ENCODE measurements around the gene DDX54.

DDX54 gene

GRCh38 chr12:113164014-113164413 is 21.3 kb downstream of the DDX54 start:
- Histone ChIP-seq H2AK5ac (ENCODE audit: low read depth, low read length) (no peak overlapping the region), H3K4me2 (ENCODE audit: insufficient read depth, low read length, poor library complexity, severe bottlenecking) (no peak overlapping the region), H3K4me1 (ENCODE audit: control insufficient read depth in 2 of 2, insufficient read depth in 1 of 2, low read depth in 1 of 2, low read length in 2 of 2) (peaks cover 5 to 21% of the 10 kb centered on the region in 2 donors), H4K8ac (ENCODE audit: low read depth, low read length) (no peak overlapping the region), H2BK15ac (ENCODE audit: low read length) (no peak overlapping the region), H3K4ac (ENCODE audit: low read length) (no peak overlapping the region), H2AFZ (ENCODE audit: low read length) (no peak overlapping the region), H2BK12ac (ENCODE audit: low read length) (no peak overlapping the region), H3K36me3 (replicated peaks in 1 of 2; ENCODE audit: control insufficient read depth in 2 of 2, insufficient read depth in 2 of 2, low read length in 2 of 2) (peaks cover 39 to 92% of the 10 kb centered on the region in 2 donors), H3K23ac (ENCODE audit: low read depth, low read length, poor library complexity) (peak overlapping the region; percentile 87), H4K91ac (ENCODE audit: low read depth, low read length, poor library complexity) (no peak overlapping the region), H3K4me3 (ENCODE audit: low read length in 2 of 2) (no peak overlapping the region), H3K18ac (ENCODE audit: low read length) (peak overlapping the region; percentile 75), H3K14ac (ENCODE audit: low read length) (no peak overlapping the region), H3K27ac (replicated peaks; ENCODE audit: low read length) (no peak overlapping the region), H3K79me1 (ENCODE audit: low read depth, low read length) (peaks cover 6% of the 10 kb centered on the region), H3K9me3 (replicated peaks in 1 of 2; ENCODE audit: control insufficient read depth in 2 of 2, insufficient read depth in 1 of 2, low read depth in 1 of 2, low read length in 2 of 2) (no peaks in the 10 kb centered on the region), H3K27me3 (ENCODE audit: control insufficient read depth in 3 of 3, insufficient read depth in 3 of 3, low read depth in 1 of 3, low read length in 3 of 3) (no peaks in the 10 kb centered on the region), H3K9ac (ENCODE audit: low read depth, low read length, poor library complexity) (no peak overlapping the region), H2BK120ac (ENCODE audit: low read depth, low read length) (no peak overlapping the region), H2BK5ac (ENCODE audit: low read length) (no peak overlapping the region)
- WGBS, 2 donors (ENCODE audit: extremely low coverage in 2 of 2, insufficient read length in 2 of 2, insufficient replicate concordance in 1 of 2): no CpG with 5 or more reads among the region's 13 CpGs
- DNase-seq (ENCODE audit: low spot score): no peak

GRCh38 chr12:113163030-113163360 is 22.3 kb downstream of the DDX54 start:
- WGBS, 2 donors (ENCODE audit: extremely low coverage in 2 of 2, insufficient read length in 2 of 2, insufficient replicate concordance in 1 of 2): no CpG with 5 or more reads among the region's 12 CpGs
- Histone ChIP-seq H3K36me3 (replicated peaks in 1 of 2; ENCODE audit: control insufficient read depth in 2 of 2, insufficient read depth in 2 of 2, low read length in 2 of 2) (peaks cover 44 to 92% of the 10 kb centered on the region in 2 donors), H3K79me1 (ENCODE audit: low read depth, low read length) (peaks cover 6% of the 10 kb centered on the region), H3K14ac (ENCODE audit: low read length) (no peak overlapping the region), H3K4me1 (ENCODE audit: control insufficient read depth in 2 of 2, insufficient read depth in 1 of 2, low read depth in 1 of 2, low read length in 2 of 2) (peaks cover 5 to 21% of the 10 kb centered on the region in 2 donors), H3K4me3 (ENCODE audit: low read length in 2 of 2) (no peak overlapping the region), H2BK120ac (ENCODE audit: low read depth, low read length) (peak overlapping the region; percentile 24), H3K4me2 (ENCODE audit: insufficient read depth, low read length, poor library complexity, severe bottlenecking) (no peak overlapping the region), H3K23ac (ENCODE audit: low read depth, low read length, poor library complexity) (peak overlapping the region; percentile 81), H4K91ac (ENCODE audit: low read depth, low read length, poor library complexity) (no peak overlapping the region), H2BK12ac (ENCODE audit: low read length) (no peak overlapping the region), H2AK5ac (ENCODE audit: low read depth, low read length) (peak overlapping the region; percentile 2), H3K4ac (ENCODE audit: low read length) (no peak overlapping the region), H3K27ac (replicated peaks; ENCODE audit: low read length) (no peak overlapping the region), H2AFZ (ENCODE audit: low read length) (no peak overlapping the region), H4K8ac (ENCODE audit: low read depth, low read length) (no peak overlapping the region), H3K27me3 (ENCODE audit: control insufficient read depth in 3 of 3, insufficient read depth in 3 of 3, low read depth in 1 of 3, low read length in 3 of 3) (no peaks in the 10 kb centered on the region), H3K9me3 (replicated peaks in 1 of 2; ENCODE audit: control insufficient read depth in 2 of 2, insufficient read depth in 1 of 2, low read depth in 1 of 2, low read length in 2 of 2) (no peaks in the 10 kb centered on the region), H3K18ac (ENCODE audit: low read length) (no peak overlapping the region), H3K9ac (ENCODE audit: low read depth, low read length, poor library complexity) (no peak overlapping the region), H2BK5ac (ENCODE audit: low read length) (peak overlapping the region; percentile 78), H2BK15ac (ENCODE audit: low read length) (peak overlapping the region; percentile 81)
- no peak for DNase-seq (ENCODE audit: low spot score)

GRCh38 chr12:113162102-113163029 is 22.9 kb downstream of the DDX54 start:
- Histone ChIP-seq H2BK15ac (ENCODE audit: low read length) (peak overlapping the region; percentile 81), H3K4me3 (ENCODE audit: low read length in 2 of 2) (no peak overlapping the region), H2BK5ac (ENCODE audit: low read length) (peak overlapping the region; percentile 78), H4K8ac (ENCODE audit: low read depth, low read length) (peak overlapping the region; percentile 72), H2BK12ac (ENCODE audit: low read length) (peak overlapping the region; percentile 82), H3K9me3 (replicated peaks in 1 of 2; ENCODE audit: control insufficient read depth in 2 of 2, insufficient read depth in 1 of 2, low read depth in 1 of 2, low read length in 2 of 2) (no peaks in the 10 kb centered on the region), H2BK120ac (ENCODE audit: low read depth, low read length) (no peak overlapping the region), H3K14ac (ENCODE audit: low read length) (peak overlapping the region; percentile 79), H3K4ac (ENCODE audit: low read length) (no peak overlapping the region), H3K27ac (replicated peaks; ENCODE audit: low read length) (peak overlapping the region; percentile 38), H3K79me1 (ENCODE audit: low read depth, low read length) (peaks cover 7% of the 10 kb centered on the region), H2AK5ac (ENCODE audit: low read depth, low read length) (peak overlapping the region; percentile 2), H4K91ac (ENCODE audit: low read depth, low read length, poor library complexity) (no peak overlapping the region), H3K36me3 (replicated peaks in 1 of 2; ENCODE audit: control insufficient read depth in 2 of 2, insufficient read depth in 2 of 2, low read length in 2 of 2) (peaks cover 47 to 93% of the 10 kb centered on the region in 2 donors), H3K4me2 (ENCODE audit: insufficient read depth, low read length, poor library complexity, severe bottlenecking) (peak overlapping the region; percentile 61), H3K18ac (ENCODE audit: low read length) (peak overlapping the region; percentile 78), H3K27me3 (ENCODE audit: control insufficient read depth in 3 of 3, insufficient read depth in 3 of 3, low read depth in 1 of 3, low read length in 3 of 3) (no peaks in the 10 kb centered on the region), H3K4me1 (ENCODE audit: control insufficient read depth in 2 of 2, insufficient read depth in 1 of 2, low read depth in 1 of 2, low read length in 2 of 2) (peaks cover 5 to 21% of the 10 kb centered on the region in 2 donors), H3K9ac (ENCODE audit: low read depth, low read length, poor library complexity) (peak overlapping the region; percentile 83), H2AFZ (ENCODE audit: low read length) (no peak overlapping the region), H3K23ac (ENCODE audit: low read depth, low read length, poor library complexity) (peak overlapping the region; percentile 81)
- DNase-seq (ENCODE audit: low spot score): no peak
- WGBS, 2 donors (ENCODE audit: extremely low coverage in 2 of 2, insufficient read length in 2 of 2, insufficient replicate concordance in 1 of 2): no CpG with 5 or more reads among the region's 25 CpGs

- Histone ChIP-seq H3K14ac (ENCODE audit: low read length) (no peak overlapping the region), H2BK12ac (ENCODE audit: low read length) (no peak overlapping the region), H3K9ac (ENCODE audit: low read depth, low read length, poor library complexity) (no peak overlapping the region), H2BK5ac (ENCODE audit: low read length) (peak overlapping the region; percentile 79), H3K4me3 (ENCODE audit: low read length in 2 of 2) (no peak overlapping the region), H3K27ac (replicated peaks; ENCODE audit: low read length) (peak overlapping the region; percentile 38), H3K4me2 (ENCODE audit: insufficient read depth, low read length, poor library complexity, severe bottlenecking) (peak overlapping the region; percentile 61), H3K4ac (ENCODE audit: low read length) (no peak overlapping the region), H4K91ac (ENCODE audit: low read depth, low read length, poor library complexity) (no peak overlapping the region), H4K8ac (ENCODE audit: low read depth, low read length) (no peak overlapping the region), H2AK5ac (ENCODE audit: low read depth, low read length) (peak overlapping the region; percentile 2), H2BK15ac (ENCODE audit: low read length) (no peak overlapping the region), H2BK120ac (ENCODE audit: low read depth, low read length) (no peak overlapping the region), H3K4me1 (ENCODE audit: control insufficient read depth in 2 of 2, insufficient read depth in 1 of 2, low read depth in 1 of 2, low read length in 2 of 2) (peaks cover 5 to 21% of the 10 kb centered on the region in 2 donors), H3K79me1 (ENCODE audit: low read depth, low read length) (peaks cover 9% of the 10 kb centered on the region), H3K23ac (ENCODE audit: low read depth, low read length, poor library complexity) (no peak overlapping the region), H3K27me3 (ENCODE audit: control insufficient read depth in 3 of 3, insufficient read depth in 3 of 3, low read depth in 1 of 3, low read length in 3 of 3) (no peaks in the 10 kb centered on the region), H3K36me3 (replicated peaks in 1 of 2; ENCODE audit: control insufficient read depth in 2 of 2, insufficient read depth in 2 of 2, low read length in 2 of 2) (peaks cover 44 to 87% of the 10 kb centered on the region in 2 donors), H2AFZ (ENCODE audit: low read length) (no peak overlapping the region), H3K9me3 (replicated peaks in 1 of 2; ENCODE audit: control insufficient read depth in 2 of 2, insufficient read depth in 1 of 2, low read depth in 1 of 2, low read length in 2 of 2) (no peaks in the 10 kb centered on the region), H3K18ac (ENCODE audit: low read length) (peak overlapping the region; percentile 33)
- DNase-seq (ENCODE audit: low spot score): peak; percentile 97
- no CpG with 5 or more reads among the region's 26 CpGs for WGBS, 2 donors (ENCODE audit: extremely low coverage in 2 of 2, insufficient read length in 2 of 2, insufficient replicate concordance in 1 of 2)
These were observed 23.8 kb downstream of the DDX54 start for GRCh38 chr12:113161415-113162016.

All from neuronal stem cell (in vitro differentiated cells).